Activated CD4-positive, alpha-beta T cell treated with anti-CD3 and anti-CD28 coated beads, Interleukin-2, amount 50 U/mL, for 1 hour (primary cell): ENCODE data around the gene SPI1.

Experiments used
- DNase-seq: peaks from one replicate; pipeline ENCODE4 v3.0.0-alpha.2; 2020

Gene SPI1

GRCh38 chr11:47356129-47356997 lies 22.0 kb downstream of the SPI1 start:
- no peak for DNase-seq

- DNase-seq: peak; percentile 10
These were observed 22.8 kb downstream of the SPI1 start for GRCh38 chr11:47355283-47356128.

GRCh38 chr11:47354913-47355282 lies 23.4 kb downstream of the SPI1 start:
- no peak for DNase-seq

GRCh38 chr11:47353978-47354774 lies 24.2 kb downstream of the SPI1 start:
- no peak for DNase-seq

- DNase-seq: no peak
These were observed 25.8 kb downstream of the SPI1 start, which contains the start of gene MYBPC3 for GRCh38 chr11:47352556-47352955. Gene MYBPC3 (minus strand): TSS chr11:47352702. CDS start chr11:47352647, 55 bp downstream.

GRCh38 chr11:47351156-47352126 lies 26.9 kb downstream of the SPI1 start:
- no peak for DNase-seq

GRCh38 chr11:47350315-47350714 lies 28.0 kb downstream of the SPI1 start:
- DNase-seq: no peak

GRCh38 chr11:47349521-47350095 lies 28.7 kb downstream of the SPI1 start:
- DNase-seq: no peak

- DNase-seq: no peak
These were observed 29.5 kb downstream of the SPI1 start for GRCh38 chr11:47348859-47349258.

GRCh38 chr11:47348131-47348802 lies 30.1 kb downstream of the SPI1 start:
- DNase-seq: no peak

- no peak for DNase-seq
These were observed 31.2 kb downstream of the SPI1 start for GRCh38 chr11:47347137-47347536.

- no peak for DNase-seq
These were observed 32.3 kb downstream of the SPI1 start for GRCh38 chr11:47345890-47346563.

GRCh38 chr11:47342854-47343253 lies 35.5 kb downstream of the SPI1 start:
- no peak for DNase-seq

GRCh38 chr11:47342036-47342803 lies 36.1 kb downstream of the SPI1 start:
- no peak for DNase-seq

- DNase-seq: no peak
These were observed 37.2 kb downstream of the SPI1 start for GRCh38 chr11:47340980-47341775.

GRCh38 chr11:47340010-47340409 lies 38.3 kb downstream of the SPI1 start:
- DNase-seq: no peak

- no peak for DNase-seq
These were observed 39.7 kb downstream of the SPI1 start for GRCh38 chr11:47338396-47339241.
